T-helper 17 cell (primary cell): ENCODE results near the gene LRRC4C. TPM values are rescaled to one million over a fixed set of nuclear protein-coding genes. Genes with fewer than 3 reads are reported as not detected.

Source experiments
- ATAC-seq: fragments of 150-1000 bp; cut with Tn5 transposase; 2 replicates; pipeline ENCODE4 v1.10.0; 2021; ENCODE audit warnings: mild to moderate bottlenecking, moderate library complexity
- DNase-seq, 3 donors: peaks; one replicate each; pipeline versions ENCODE4 v3.0.0 to v3.0.0-alpha.2; 2020 to 2021
- H3K9me3 ChIP-seq: one replicate; pipeline ENCODE4 v1.7.0; 2013; ENCODE audit warnings: low read length, mild to moderate bottlenecking; ENCODE audit not compliant: control insufficient read depth, poor library complexity, severe bottlenecking
- H3K27ac Mint-ChIP-seq: one replicate; pipeline ENCODE4 v1.8.0; 2022; ENCODE audit warnings: mild to moderate bottlenecking, moderate library complexity, mixed read lengths
- H3K27me3 Mint-ChIP-seq: one replicate; pipeline ENCODE4 v1.8.0; 2022; ENCODE audit warnings: mixed read lengths
- H3K36me3 Mint-ChIP-seq: one replicate; pipeline ENCODE4 v1.8.0; 2022; ENCODE audit warnings: low read depth, mixed read lengths
- H3K4me1 Mint-ChIP-seq: one replicate; pipeline ENCODE4 v1.8.0; 2022; ENCODE audit warnings: mild to moderate bottlenecking, mixed read lengths
- H3K4me3 Mint-ChIP-seq: one replicate; pipeline ENCODE4 v1.8.0; 2022; ENCODE audit warnings: mild to moderate bottlenecking, moderate library complexity, mixed read lengths
- total RNA-seq, 4 donors: library from RNA in 2 of 4; stranded (reverse) in 2 of 4; gene quantifications; one replicate each; pipeline ENCODE4 v1.2.3 and lab custom pipeline; 2022 to 2026

Gene LRRC4C
- total RNA-seq, 2 donors from 2014 or later: not detected

DNA sequence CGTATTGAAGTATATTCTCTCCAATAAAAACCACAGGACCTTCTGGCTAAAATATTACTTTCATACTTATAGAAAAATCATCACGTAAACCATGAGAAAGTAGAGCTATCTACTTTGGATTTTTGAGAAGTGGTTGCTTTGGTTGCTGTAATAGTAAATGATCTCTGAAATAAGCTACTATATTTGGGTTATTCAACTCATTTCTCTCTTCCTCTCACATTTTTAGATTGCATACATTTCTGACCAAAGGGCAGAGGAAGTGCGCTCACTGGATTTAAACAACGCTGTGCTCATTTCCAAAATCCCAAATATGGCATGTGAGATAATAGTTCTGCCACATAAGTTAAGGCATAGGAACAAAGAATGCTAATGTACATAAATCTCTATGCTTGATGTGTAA lies 357.0 kb downstream of the LRRC4C start:
- no peaks in the 10 kb centered on the region for H3K4me1 Mint-ChIP-seq
- ATAC-seq (no peak), DNase-seq (no peak)
- no peaks in the 10 kb centered on the region for H3K9me3 ChIP-seq
- peaks cover 2% of the 10 kb centered on the region for H3K36me3 Mint-ChIP-seq
- no peak overlapping the region for H3K27ac Mint-ChIP-seq
- no peaks in the 10 kb centered on the region for H3K27me3 Mint-ChIP-seq
- no peak overlapping the region for H3K4me3 Mint-ChIP-seq

DNA sequence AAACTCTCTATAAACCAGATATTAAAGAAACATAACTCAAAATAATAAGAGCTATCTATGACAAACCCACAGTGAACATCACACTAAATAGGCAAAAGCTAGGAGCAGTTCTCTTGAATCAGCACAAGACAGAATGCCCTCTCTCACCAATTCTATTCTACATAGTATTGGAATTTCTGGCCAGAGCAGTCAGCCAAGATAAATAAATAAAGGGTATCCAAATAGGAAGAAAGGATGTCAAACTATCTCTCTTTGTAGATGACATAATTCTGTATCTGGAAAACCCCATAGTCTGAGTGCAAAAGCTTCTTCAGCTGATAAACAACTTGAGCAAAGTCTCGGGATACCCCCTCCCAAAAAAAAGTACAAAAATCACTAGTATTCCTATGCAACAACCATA lies 359.8 kb downstream of the LRRC4C start:
- Mint-ChIP-seq H3K4me3 (no peak overlapping the region), H3K4me1 (no peaks in the 10 kb centered on the region), H3K36me3 (peaks cover 2% of the 10 kb centered on the region), H3K27me3 (no peaks in the 10 kb centered on the region), H3K27ac (no peak overlapping the region)
- DNase-seq: no peak
- H3K9me3 ChIP-seq: no peaks in the 10 kb centered on the region
- ATAC-seq: no peak

DNA sequence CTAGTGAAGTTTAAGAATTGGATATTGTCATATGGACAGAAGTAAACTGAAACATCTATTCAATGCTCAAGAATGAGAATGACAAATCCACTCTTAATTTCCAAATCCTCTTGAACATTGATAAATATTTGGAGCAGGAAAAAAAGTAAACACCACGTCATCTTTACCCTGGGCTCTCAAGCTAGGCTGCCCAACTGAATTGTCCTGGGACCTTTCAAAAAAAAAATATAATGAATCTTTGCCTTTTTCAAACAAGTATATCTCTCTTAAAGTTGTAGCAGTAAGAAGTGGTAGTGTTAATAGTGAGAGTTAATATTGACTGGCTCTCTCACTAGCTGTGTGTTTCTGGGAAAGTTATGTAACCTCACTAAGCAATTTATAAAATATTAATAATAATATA lies 374.3 kb downstream of the LRRC4C start:
- no peaks in the 10 kb centered on the region for H3K9me3 ChIP-seq
- DNase-seq (no peak), ATAC-seq (no peak)
- Mint-ChIP-seq H3K36me3 (no peaks in the 10 kb centered on the region), H3K27ac (no peak overlapping the region), H3K4me1 (no peaks in the 10 kb centered on the region), H3K4me3 (no peak overlapping the region), H3K27me3 (no peaks in the 10 kb centered on the region)

DNA sequence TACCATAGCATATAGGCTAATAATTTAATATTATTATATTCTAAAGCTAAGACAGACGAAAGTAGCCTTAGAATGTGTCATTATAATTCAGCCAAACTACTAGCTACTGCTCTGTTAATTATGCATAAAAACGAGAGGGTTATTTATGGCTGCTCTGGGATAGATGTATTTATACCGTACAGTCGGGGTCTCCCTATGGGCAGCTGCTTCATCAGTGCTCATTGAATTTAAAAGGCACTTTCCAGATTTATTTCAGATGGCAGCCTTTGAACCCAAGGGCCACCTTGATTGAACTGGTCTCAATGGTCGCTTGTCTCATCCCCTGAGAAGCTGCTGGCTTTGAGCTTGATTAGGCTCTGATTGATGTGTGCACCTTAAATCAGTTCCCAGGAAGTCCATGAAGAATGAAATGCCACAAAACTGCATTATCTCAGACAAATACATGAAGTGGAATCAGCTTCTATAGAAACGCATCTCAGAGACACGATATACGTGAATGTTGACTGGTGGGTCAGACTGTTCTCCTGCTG lies 377.6 kb downstream of the LRRC4C start:
- H3K9me3 ChIP-seq: no peaks in the 10 kb centered on the region
- Mint-ChIP-seq H3K27ac (no peak overlapping the region), H3K36me3 (no peaks in the 10 kb centered on the region), H3K27me3 (no peaks in the 10 kb centered on the region), H3K4me3 (no peak overlapping the region), H3K4me1 (no peaks in the 10 kb centered on the region)
- no peak for ATAC-seq
- no peak for DNase-seq

DNA sequence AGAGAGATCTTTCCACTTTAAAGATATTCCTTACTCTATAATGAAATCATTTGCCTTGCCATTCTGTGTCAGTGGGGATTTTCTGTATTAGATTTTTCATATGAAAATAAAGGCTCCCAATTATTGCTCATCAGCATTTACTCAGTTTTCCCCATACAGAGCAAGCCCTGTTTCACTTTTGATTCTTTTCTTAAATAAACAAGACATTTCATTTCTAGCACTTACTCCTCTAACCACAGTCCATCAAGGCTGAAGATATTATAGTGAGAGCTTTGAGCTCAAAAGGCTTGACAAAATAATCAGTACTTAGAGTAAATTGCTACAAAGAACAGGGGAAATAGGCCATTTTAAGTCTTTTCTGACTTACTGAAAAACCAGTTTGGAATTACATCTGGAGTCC lies 385.1 kb downstream of the LRRC4C start:
- Mint-ChIP-seq H3K4me3 (no peak overlapping the region), H3K36me3 (no peaks in the 10 kb centered on the region), H3K27ac (no peak overlapping the region), H3K27me3 (no peaks in the 10 kb centered on the region), H3K4me1 (no peaks in the 10 kb centered on the region)
- ATAC-seq (no peak), DNase-seq (no peak)
- H3K9me3 ChIP-seq: no peaks in the 10 kb centered on the region

DNA sequence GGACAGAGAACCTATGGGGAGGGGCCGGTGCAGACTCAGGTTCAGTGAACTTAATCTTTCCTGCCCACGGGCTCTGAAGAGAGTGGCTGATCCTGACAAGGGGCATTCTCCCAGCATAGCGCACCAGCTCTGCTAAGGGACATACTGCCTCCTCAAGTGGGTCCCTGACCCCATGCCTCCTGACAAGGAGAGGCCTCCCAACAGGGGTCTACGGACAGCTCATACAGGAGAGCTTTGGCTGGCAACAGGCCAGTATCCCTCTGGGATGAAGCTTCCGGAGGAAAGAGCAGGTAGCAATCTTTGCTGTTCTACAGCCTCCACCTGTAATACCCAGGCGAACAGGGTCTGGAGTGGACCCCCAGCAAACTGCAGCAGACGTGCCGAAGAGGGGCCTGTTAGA lies 394.0 kb downstream of the LRRC4C start:
- no peak overlapping the region for H3K27ac Mint-ChIP-seq
- no peaks in the 10 kb centered on the region for H3K27me3 Mint-ChIP-seq
- ATAC-seq: no peak
- H3K4me1 Mint-ChIP-seq: no peaks in the 10 kb centered on the region
- H3K36me3 Mint-ChIP-seq: no peaks in the 10 kb centered on the region
- DNase-seq: no peak
- no peak overlapping the region for H3K4me3 Mint-ChIP-seq
- no peaks in the 10 kb centered on the region for H3K9me3 ChIP-seq

GRCh38 chr11:41058138-41058537 lies 401.3 kb downstream of the LRRC4C start:
- H3K27me3 Mint-ChIP-seq: no peaks in the 10 kb centered on the region
- no peaks in the 10 kb centered on the region for H3K36me3 Mint-ChIP-seq
- H3K27ac Mint-ChIP-seq: no peak overlapping the region
- no peak overlapping the region for H3K4me3 Mint-ChIP-seq
- no peak for DNase-seq
- ATAC-seq: no peak
- H3K4me1 Mint-ChIP-seq: no peaks in the 10 kb centered on the region
- no peaks in the 10 kb centered on the region for H3K9me3 ChIP-seq

DNA sequence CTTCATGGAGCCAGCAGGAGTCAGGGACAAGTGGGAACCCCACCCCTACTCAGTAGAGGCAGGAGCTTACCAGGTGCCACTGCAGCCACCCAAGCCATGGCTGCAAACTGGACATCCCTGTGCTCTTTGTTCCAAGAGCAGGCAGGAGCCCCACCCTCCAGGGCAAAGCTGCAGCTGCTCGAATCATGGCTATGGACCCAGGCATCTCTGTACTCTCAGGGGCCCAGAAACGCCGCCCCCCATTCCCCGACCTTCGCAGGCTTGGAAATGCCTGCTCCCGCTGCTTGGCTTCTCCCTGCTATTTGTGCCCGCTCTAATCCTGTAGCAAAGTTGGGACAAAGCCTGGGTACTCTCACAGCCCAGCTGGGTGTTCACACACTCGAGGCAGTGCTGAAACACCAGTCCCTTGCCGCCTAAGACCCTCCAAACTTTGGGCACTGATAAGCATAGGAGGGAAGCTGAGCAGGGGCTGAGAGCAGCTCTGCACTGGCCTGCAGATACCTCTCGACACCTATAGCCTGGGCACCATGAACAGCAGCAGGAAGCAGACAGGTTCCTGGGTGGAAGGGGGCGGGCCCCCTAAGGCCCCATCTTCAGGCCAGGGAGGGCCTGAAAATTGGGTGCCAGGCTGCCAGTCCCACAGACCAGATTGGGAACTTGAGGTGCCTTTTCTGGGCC lies 402.4 kb downstream of the LRRC4C start:
- Mint-ChIP-seq H3K4me1 (no peaks in the 10 kb centered on the region), H3K4me3 (no peak overlapping the region), H3K36me3 (no peaks in the 10 kb centered on the region), H3K27me3 (no peaks in the 10 kb centered on the region), H3K27ac (no peak overlapping the region)
- DNase-seq (no peak), ATAC-seq (no peak)
- no peaks in the 10 kb centered on the region for H3K9me3 ChIP-seq

GRCh38 chr11:41053894-41054293 lies 405.6 kb downstream of the LRRC4C start:
- no peak for ATAC-seq
- no peak overlapping the region for H3K27ac Mint-ChIP-seq
- DNase-seq: no peak
- H3K36me3 Mint-ChIP-seq: no peaks in the 10 kb centered on the region
- H3K9me3 ChIP-seq: no peaks in the 10 kb centered on the region
- no peaks in the 10 kb centered on the region for H3K4me1 Mint-ChIP-seq
- no peaks in the 10 kb centered on the region for H3K27me3 Mint-ChIP-seq
- H3K4me3 Mint-ChIP-seq: no peak overlapping the region

GRCh38 chr11:41051919-41052635 lies 407.4 kb downstream of the LRRC4C start:
- H3K27ac Mint-ChIP-seq: no peak overlapping the region
- ATAC-seq: no peak
- no peaks in the 10 kb centered on the region for H3K36me3 Mint-ChIP-seq
- no peak for DNase-seq
- no peaks in the 10 kb centered on the region for H3K27me3 Mint-ChIP-seq
- H3K9me3 ChIP-seq: peaks cover 2% of the 10 kb centered on the region
- no peak overlapping the region for H3K4me3 Mint-ChIP-seq
- H3K4me1 Mint-ChIP-seq: no peaks in the 10 kb centered on the region

DNA sequence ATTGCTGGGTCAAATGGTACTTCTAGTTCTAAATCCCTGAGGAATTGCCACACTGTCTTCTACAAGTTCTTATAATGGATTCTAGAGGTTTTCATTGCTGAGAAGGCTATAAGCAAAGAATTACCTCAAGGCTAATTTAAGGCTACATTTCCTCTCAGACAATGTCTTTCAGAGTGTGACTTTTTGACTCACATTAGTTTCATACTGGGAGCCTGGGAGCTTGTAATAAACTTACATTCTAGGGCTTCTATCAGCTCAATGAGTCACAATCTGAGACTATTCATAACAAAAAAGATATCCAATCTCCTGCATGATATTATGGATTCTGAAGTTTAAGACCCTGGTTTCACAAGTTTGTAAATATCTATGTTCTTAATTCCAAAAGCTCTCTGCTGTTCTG lies 408.7 kb downstream of the LRRC4C start:
- ATAC-seq (no peak), DNase-seq (no peak)
- Mint-ChIP-seq H3K4me3 (no peak overlapping the region), H3K27me3 (no peaks in the 10 kb centered on the region), H3K4me1 (no peaks in the 10 kb centered on the region), H3K36me3 (no peaks in the 10 kb centered on the region), H3K27ac (no peak overlapping the region)
- peaks cover 2% of the 10 kb centered on the region for H3K9me3 ChIP-seq

DNA sequence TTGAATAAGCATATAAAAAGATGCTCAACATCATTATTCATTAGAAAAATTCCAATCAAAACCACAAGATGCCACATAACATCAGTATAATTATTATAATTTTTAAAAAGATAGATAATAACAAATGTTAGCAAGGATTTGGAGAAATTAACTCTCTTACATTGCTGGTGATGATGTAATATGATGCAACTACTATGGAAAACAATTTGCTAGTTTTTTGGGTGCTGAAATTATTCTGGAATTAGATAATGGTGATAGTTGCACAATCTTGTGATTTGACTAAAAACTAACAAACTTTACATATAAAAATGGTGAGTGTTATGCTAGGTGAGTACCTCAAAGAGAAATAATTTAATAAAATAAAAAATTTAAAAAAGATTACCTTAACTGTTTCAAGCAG lies 412.2 kb downstream of the LRRC4C start:
- DNase-seq: no peak
- peaks cover 2% of the 10 kb centered on the region for H3K9me3 ChIP-seq
- no peaks in the 10 kb centered on the region for H3K27me3 Mint-ChIP-seq
- H3K36me3 Mint-ChIP-seq: no peaks in the 10 kb centered on the region
- no peaks in the 10 kb centered on the region for H3K4me1 Mint-ChIP-seq
- ATAC-seq: no peak
- H3K27ac Mint-ChIP-seq: no peak overlapping the region
- no peak overlapping the region for H3K4me3 Mint-ChIP-seq

- Mint-ChIP-seq H3K27me3 (no peaks in the 10 kb centered on the region), H3K4me3 (no peak overlapping the region), H3K27ac (no peak overlapping the region), H3K36me3 (no peaks in the 10 kb centered on the region), H3K4me1 (no peaks in the 10 kb centered on the region)
- ATAC-seq: no peak
- no peak for DNase-seq
- peaks cover 2% of the 10 kb centered on the region for H3K9me3 ChIP-seq
Observed at GRCh38 chr11:41045266-41045665, 414.2 kb downstream of the LRRC4C start.

- no peaks in the 10 kb centered on the region for H3K27me3 Mint-ChIP-seq
- DNase-seq: no peak
- no peaks in the 10 kb centered on the region for H3K36me3 Mint-ChIP-seq
- H3K4me3 Mint-ChIP-seq: no peak overlapping the region
- no peak overlapping the region for H3K27ac Mint-ChIP-seq
- ATAC-seq: no peak
- peaks cover 2% of the 10 kb centered on the region for H3K9me3 ChIP-seq
- H3K4me1 Mint-ChIP-seq: no peaks in the 10 kb centered on the region
Observed at GRCh38 chr11:41044747-41045146, 414.7 kb downstream of the LRRC4C start.
